Inferior parietal cortex (tissue), 1 donor: ENCODE results near the gene PHLPP1.
"Not testable (repeated sequence)": the region's sequence is repeated elsewhere in the genome, so short reads cannot be mapped to it uniquely, and the experiment has no call there.

Source experiments
- DNase-seq: peaks from one replicate; pipeline ENCODE4 v3.0.0-alpha.2; 2016; ENCODE audit errors: extremely low spot score

The PHLPP1 gene

GRCh38 chr18:62809445-62809844 is 94.1 kb downstream of the PHLPP1 start:
- not testable (repeated sequence) for DNase-seq

GRCh38 chr18:62809900-62810299 is 94.6 kb downstream of the PHLPP1 start:
- no peak for DNase-seq

- no peak for DNase-seq
These were observed 95.3 kb downstream of the PHLPP1 start for GRCh38 chr18:62810682-62811081.

- DNase-seq, result no peak
These were observed 96.3 kb downstream of the PHLPP1 start for GRCh38 chr18:62811674-62812073.

GRCh38 chr18:62812242-62812641 is 96.9 kb downstream of the PHLPP1 start:
- no peak for DNase-seq

GRCh38 chr18:62812876-62813275 is 97.5 kb downstream of the PHLPP1 start:
- DNase-seq, result no peak

- DNase-seq, result no peak
These were observed 98.9 kb downstream of the PHLPP1 start for GRCh38 chr18:62814132-62814759.

- no peak for DNase-seq
These were observed 110.0 kb downstream of the PHLPP1 start for GRCh38 chr18:62825382-62825781.

GRCh38 chr18:62827397-62827796 is 112.1 kb downstream of the PHLPP1 start:
- DNase-seq, result no peak

- no peak for DNase-seq
These were observed 112.8 kb downstream of the PHLPP1 start for GRCh38 chr18:62828091-62828640.

- no peak for DNase-seq
These were observed 113.5 kb downstream of the PHLPP1 start for GRCh38 chr18:62828852-62829251.

- no peak for DNase-seq
These were observed 114.6 kb downstream of the PHLPP1 start for GRCh38 chr18:62829936-62830335.

- DNase-seq, result no peak
These were observed 116.9 kb downstream of the PHLPP1 start for GRCh38 chr18:62832282-62832681.

GRCh38 chr18:62833494-62833893 is 118.2 kb downstream of the PHLPP1 start:
- no peak for DNase-seq

- DNase-seq, result no peak
These were observed 119.4 kb downstream of the PHLPP1 start for GRCh38 chr18:62834715-62835114.

GRCh38 chr18:62837011-62837410 is 121.7 kb downstream of the PHLPP1 start:
- no peak for DNase-seq

- no peak for DNase-seq
These were observed 123.2 kb downstream of the PHLPP1 start for GRCh38 chr18:62838475-62839098.

- DNase-seq, result no peak
These were observed 124.8 kb downstream of the PHLPP1 start for GRCh38 chr18:62839874-62840713.

- no peak for DNase-seq
These were observed 126.1 kb downstream of the PHLPP1 start for GRCh38 chr18:62841405-62841804.

GRCh38 chr18:62842898-62843297 is 127.6 kb downstream of the PHLPP1 start:
- no peak for DNase-seq

GRCh38 chr18:62844850-62845643 is 129.7 kb downstream of the PHLPP1 start:
- DNase-seq, result no peak

GRCh38 chr18:62846313-62846712 is 131.0 kb downstream of the PHLPP1 start:
- DNase-seq, result no peak
